Pancreas (tissue), 10 donors: ENCODE data around the gene SCN5A. TPM values are rescaled to one million over a fixed set of nuclear protein-coding genes. Genes with fewer than 3 reads are reported as not detected.

ENCODE experiments used
- ATAC-seq, 4 donors: fragments of 200-7000 bp; cut with Tn5 transposase; one replicate each; pipeline versions ENCODE4 v1.8.0 to v1.9.1; 2020; ENCODE audit warnings: mild to moderate bottlenecking in 4 of 4, moderate library complexity in 4 of 4
- DNase-seq, 6 donors: peaks; one replicate each; pipeline ENCODE4 v3.0.0-alpha.2; 2020
- FAIRE-seq: peaks from 2 replicates; lab custom pipeline; 2012; peaks lifted over from hg19 to GRCh38; lab: Jason Lieb, UNC
- H3K27ac ChIP-seq, 4 donors: fragments of 200-600 bp; sonication (generic); 1 replicate in 3 of 4; 2 replicates in 1 of 4; pipeline versions ENCODE4 v1.5.0 to v1.8.0; 2020
- H3K27me3 ChIP-seq, 4 donors: fragments of 200-600 bp; one replicate each; pipeline ENCODE4 v1.8.0; 2021
- H3K36me3 ChIP-seq, 3 donors: fragments of 200-600 bp; sonication (generic) in 1 of 3; one replicate each; pipeline versions ENCODE4 v1.5.0 to v1.8.0; 2020 to 2021
- H3K4me1 ChIP-seq, 3 donors: fragments of 200-600 bp; one replicate each; pipeline ENCODE4 v1.8.0; 2021
- H3K4me3 ChIP-seq, 4 donors: fragments of 200-600 bp; sonication (generic) in 2 of 4; one replicate each; pipeline versions ENCODE4 v1.5.0 to v1.8.0; 2020 to 2021
- H3K9me3 ChIP-seq, 4 donors: fragments of 200-600 bp; one replicate each; pipeline ENCODE4 v1.8.0; 2021
- WGBS, 2 donors: extraction: QIAGEN DNeasy Blood & Tissue Kit; methylation state at CpG; one replicate each; pipeline ENCODE4 v1.1.7; 2013; 5-methylcytosine and 5-hydroxymethylcytosine counted together
- intact Hi-C, 3 donors: fragments of 100-400 bp; cut with DNase I; formaldehyde crosslinking; loops; one replicate each; pipeline versions ENCODE4 v1.11.1 to v1.14.2; 2022
- polyA plus RNA-seq, 2 donors: library from polyadenylated mRNA; stranded (reverse); fragments of 200-250 nt; gene quantifications; one replicate each; pipeline ENCODE4 v1.2.3, GENCODE V29; 2013
- total RNA-seq, 6 donors: library from RNA; stranded (reverse); fragmentation: NEBNext Ultra II Directional in 4 of 6; extraction: Animal tissue kit (Norgen Biotek cat#: 25700) in 4 of 6; gene quantifications; one replicate each; pipeline versions ENCODE4 v1.2.1 to v1.2.4, GENCODE V29; 2021 to 2023
- TF ChIP-seq, protein P1 (sequence below), 4 donors: fragments of 200-600 bp; sonication (generic) in 3 of 4; IDR thresholded peaks; one replicate each; pipeline versions ENCODE4 v1.5.0 to v1.8.0; 2021; ENCODE audit warnings: antibody characterized with exemption in 4 of 4
- donor health status: healthy with polysubstance abuse.
- donor health status: DM: no; HTN: no; CAD: no; lungs with moderate emphysema.
- donor health status: DM: no; HTN: no; CAD: no.
- donor health status: control.
- donor health status: control.
- donor health status: Bipolar disorder and iron deficiency.
- donor health status: DM: yes; HTN: yes; CAD: no.
- donor health status: DM: no; HTN: no; CAD: no.
- donor health status: DM: no; HTN: no; CAD: no.
- donor health status: DM: yes; HTN: yes; CAD: no.

SCN5A gene
- total and polyA plus RNA-seq, 8 donors = 0.07 to 0.39 (median 0.26) TPM; not detected in 1

DNA sequence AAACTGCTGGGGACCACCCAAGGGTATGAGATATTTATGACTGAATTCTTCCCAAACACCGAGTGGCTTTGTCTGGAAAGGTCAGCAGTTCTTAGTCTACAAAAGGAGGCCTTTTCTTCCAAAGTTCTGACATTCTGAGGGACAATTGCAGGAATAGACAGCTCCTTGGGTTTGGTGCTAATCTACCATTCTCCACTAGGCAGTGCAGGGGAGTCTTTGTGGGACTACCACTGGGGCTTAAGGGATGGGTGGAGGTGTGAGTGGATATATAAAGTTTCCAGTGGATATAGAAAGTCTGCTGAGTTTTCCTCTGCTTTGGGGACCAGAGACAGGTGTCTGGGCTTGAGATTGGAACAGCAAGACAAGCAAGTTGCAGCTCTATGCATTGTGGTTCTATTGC, 90.6 kb downstream of the SCN5A start:
- DNase-seq (no peak), FAIRE-seq (no peak), ATAC-seq (no peak)
- Histone ChIP-seq H3K4me1 (no peaks in the 10 kb centered on the region), H3K9me3 (no peaks in the 10 kb centered on the region), H3K27me3 (no peaks in the 10 kb centered on the region), H3K36me3 (no peaks in the 10 kb centered on the region), H3K27ac (no peak overlapping the region), H3K4me3 (no peak overlapping the region)
- TF ChIP-seq, protein P1, sequence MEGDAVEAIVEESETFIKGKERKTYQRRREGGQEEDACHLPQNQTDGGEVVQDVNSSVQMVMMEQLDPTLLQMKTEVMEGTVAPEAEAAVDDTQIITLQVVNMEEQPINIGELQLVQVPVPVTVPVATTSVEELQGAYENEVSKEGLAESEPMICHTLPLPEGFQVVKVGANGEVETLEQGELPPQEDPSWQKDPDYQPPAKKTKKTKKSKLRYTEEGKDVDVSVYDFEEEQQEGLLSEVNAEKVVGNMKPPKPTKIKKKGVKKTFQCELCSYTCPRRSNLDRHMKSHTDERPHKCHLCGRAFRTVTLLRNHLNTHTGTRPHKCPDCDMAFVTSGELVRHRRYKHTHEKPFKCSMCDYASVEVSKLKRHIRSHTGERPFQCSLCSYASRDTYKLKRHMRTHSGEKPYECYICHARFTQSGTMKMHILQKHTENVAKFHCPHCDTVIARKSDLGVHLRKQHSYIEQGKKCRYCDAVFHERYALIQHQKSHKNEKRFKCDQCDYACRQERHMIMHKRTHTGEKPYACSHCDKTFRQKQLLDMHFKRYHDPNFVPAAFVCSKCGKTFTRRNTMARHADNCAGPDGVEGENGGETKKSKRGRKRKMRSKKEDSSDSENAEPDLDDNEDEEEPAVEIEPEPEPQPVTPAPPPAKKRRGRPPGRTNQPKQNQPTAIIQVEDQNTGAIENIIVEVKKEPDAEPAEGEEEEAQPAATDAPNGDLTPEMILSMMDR (IDR thresholded peaks at IDR 0.05) = no peak
- 64 to 69% methylated on average over 1 of the region's 1 CpG for WGBS, 2 donors
- intact Hi-C loops = no loop called here

DNA sequence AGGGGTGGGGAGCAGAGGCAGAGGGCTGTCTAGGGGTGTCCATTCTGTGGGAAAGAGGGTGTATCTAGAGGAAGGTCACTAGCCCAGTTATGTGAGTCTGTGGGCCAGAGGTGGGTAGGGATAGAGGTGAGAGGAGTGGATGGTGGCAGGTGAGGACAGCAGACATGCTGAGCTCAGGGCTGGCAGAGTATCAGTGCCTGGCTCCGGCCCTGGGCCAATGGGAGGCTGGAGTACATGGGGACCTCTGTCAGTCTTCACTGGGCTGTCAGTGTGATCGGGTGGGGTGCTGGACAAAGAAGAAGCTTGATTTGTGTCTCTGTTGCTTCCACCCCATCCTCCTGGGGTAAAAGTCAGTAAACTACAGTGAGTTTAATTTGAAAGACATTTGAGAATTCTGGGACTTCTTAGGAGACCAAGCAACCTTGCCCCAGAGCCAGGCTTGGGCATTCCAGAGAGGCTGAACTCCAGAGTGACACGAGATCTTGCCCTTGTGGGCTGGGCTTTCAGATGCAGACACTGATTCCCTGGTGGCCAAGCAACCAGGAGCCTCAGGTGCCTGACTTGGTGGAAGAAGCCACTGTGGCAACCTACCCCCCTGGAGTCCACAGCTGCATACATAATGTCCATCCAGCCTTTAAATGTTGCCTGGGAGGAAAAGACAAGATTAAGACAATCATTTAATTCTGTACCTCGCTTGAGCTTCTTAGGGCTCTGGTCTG, 92.7 kb downstream of the SCN5A start:
- no peak for DNase-seq
- Histone ChIP-seq H3K4me3 (no peak overlapping the region), H3K9me3 (no peaks in the 10 kb centered on the region), H3K4me1 (no peaks in the 10 kb centered on the region), H3K27ac (no peak overlapping the region), H3K36me3 (no peaks in the 10 kb centered on the region), H3K27me3 (no peaks in the 10 kb centered on the region)
- TF ChIP-seq, protein P1 (IDR thresholded peaks at IDR 0.05) = no peak
- no peak for FAIRE-seq
- intact Hi-C loops = no loop called here
- ATAC-seq = no peak
- WGBS, 2 donors = 70 to 76% methylated on average over 4 of the region's 4 CpGs

DNA sequence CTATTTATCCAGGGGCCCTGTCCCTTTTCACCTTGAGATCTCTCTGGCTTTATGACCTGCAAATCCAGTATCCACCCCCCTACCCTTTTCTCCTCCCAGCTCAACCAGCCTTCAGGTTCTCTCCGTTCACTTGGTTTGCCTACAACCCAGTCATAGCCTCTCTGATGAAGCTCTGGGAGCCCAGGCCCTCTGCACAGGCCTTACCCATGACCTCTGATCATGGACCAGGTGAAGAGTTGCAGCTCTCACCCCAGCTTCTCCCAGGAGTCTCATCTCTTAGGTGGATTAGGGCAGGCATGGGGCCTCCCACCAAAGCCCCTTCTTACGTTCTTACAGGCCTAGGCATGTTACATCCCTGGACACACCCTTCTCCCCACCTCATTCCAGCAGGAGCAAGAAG, 93.6 kb downstream of the SCN5A start:
- intact Hi-C loops = no loop called here
- Histone ChIP-seq H3K9me3 (no peaks in the 10 kb centered on the region), H3K4me3 (no peak overlapping the region), H3K36me3 (no peaks in the 10 kb centered on the region), H3K27me3 (no peaks in the 10 kb centered on the region), H3K27ac (no peak overlapping the region), H3K4me1 (no peaks in the 10 kb centered on the region)
- ATAC-seq (no peak), FAIRE-seq (no peak), DNase-seq (no peak)
- TF ChIP-seq, protein P1 (IDR thresholded peaks at IDR 0.05) = no peak
- 84 to 86% methylated on average over 2 of the region's 2 CpGs for WGBS, 2 donors

DNA sequence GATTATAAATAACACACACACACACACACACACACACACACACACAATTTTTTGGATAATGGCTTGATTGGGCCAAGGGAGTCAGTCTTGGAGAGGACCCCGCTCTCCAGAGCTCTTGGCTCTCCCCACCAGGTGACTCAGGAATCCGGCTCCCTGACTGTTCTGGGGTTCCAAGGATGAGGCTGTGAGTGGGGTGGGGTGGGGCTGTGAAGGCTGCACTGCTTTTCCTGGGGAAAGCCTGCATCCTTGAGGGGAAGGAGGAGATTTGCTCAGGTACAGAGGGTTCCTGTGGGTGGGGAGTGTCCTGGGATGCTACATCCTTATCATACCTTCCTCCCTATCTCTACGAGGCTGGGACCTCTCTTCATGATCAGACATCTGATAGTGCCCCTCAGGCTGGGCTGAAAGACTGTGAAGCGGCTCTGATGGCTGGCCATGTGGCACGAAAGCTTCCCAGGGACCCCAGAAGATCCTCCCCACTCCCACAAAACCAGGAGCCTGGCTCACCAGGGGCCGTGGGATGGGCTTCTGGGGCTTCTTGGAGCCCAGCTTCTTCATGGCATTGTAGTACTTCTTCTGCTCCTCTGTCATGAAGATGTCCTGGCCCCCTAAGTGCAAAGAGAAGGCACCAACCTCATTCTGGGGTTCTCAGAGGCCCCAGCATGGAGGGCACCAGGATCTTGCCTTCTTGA, 94.2 kb downstream of the SCN5A start:
- H3K27ac ChIP-seq = no peak overlapping the region
- intact Hi-C loops = no loop called here
- H3K27me3 ChIP-seq = no peaks in the 10 kb centered on the region
- DNase-seq (no peak), ATAC-seq (no peak), FAIRE-seq (no peak)
- H3K36me3 ChIP-seq = no peaks in the 10 kb centered on the region
- no peak overlapping the region for H3K4me3 ChIP-seq
- H3K9me3 ChIP-seq = no peaks in the 10 kb centered on the region
- TF ChIP-seq, protein P1 (IDR thresholded peaks at IDR 0.05) = no peak
- H3K4me1 ChIP-seq = no peaks in the 10 kb centered on the region
- WGBS, 2 donors = 75 to 77% methylated on average over 6 of the region's 6 CpGs
